ENCODE results near the gene ALOX15.

Gene ALOX15

GRCh38 chr17:4636474-4637100 is 4.9 kb downstream of the ALOX15 start:
- Histone ChIP-seq H3K9me3 (ENCODE audit: control insufficient read depth, insufficient read depth, low read length) (no peaks in the 10 kb centered on the region), H3K36me3 (ENCODE audit: control insufficient read depth, low read length) (no peaks in the 10 kb centered on the region), H3K9me2 (replicated peaks; ENCODE audit: control insufficient read depth, low read length) (no peaks in the 10 kb centered on the region), H3K79me2 (ENCODE audit: control insufficient read depth, low read length) (no peaks in the 10 kb centered on the region), H3K4me2 (ENCODE audit: low read length) (peak overlapping the region; percentile 94), H3K27me3 (ENCODE audit: control insufficient read depth, low read length) (peaks cover 19% of the 10 kb centered on the region), H3K4me3 (ENCODE audit: low read length) (peak overlapping the region; percentile 74), H4K20me1 (ENCODE audit: control insufficient read depth, insufficient read depth, low read depth, low read length) (no peaks in the 10 kb centered on the region), H3F3A (ENCODE audit: control insufficient read depth, insufficient read depth) (peaks cover 8% of the 10 kb centered on the region), H3K4me1 (ENCODE audit: control insufficient read depth, low read length) (peaks cover 62% of the 10 kb centered on the region), H3K27ac (ENCODE audit: low read depth, low read length) (peak overlapping the region; percentile 85)
- no peak for TF ChIP-seq CTCF (IDR thresholded peaks at IDR 0.05; ENCODE audit: low read depth, low read length, poor library complexity, severe bottlenecking)
- TF ChIP-seq EZH2phosphoT487 (IDR thresholded peaks at IDR 0.05; ENCODE audit: borderline replicate concordance, low read length) = no peak

- H4K20me1 ChIP-seq (ENCODE audit: control insufficient read depth, insufficient read depth, low read depth, low read length) = no peaks in the 10 kb centered on the region
- no peak for TF ChIP-seq EZH2phosphoT487 (IDR thresholded peaks at IDR 0.05; ENCODE audit: borderline replicate concordance, low read length)
- no peak for TF ChIP-seq CTCF (IDR thresholded peaks at IDR 0.05; ENCODE audit: low read depth, low read length, poor library complexity, severe bottlenecking)
- H3K36me3 ChIP-seq (ENCODE audit: control insufficient read depth, low read length) = no peaks in the 10 kb centered on the region
- no peaks in the 10 kb centered on the region for H3K9me2 ChIP-seq (replicated peaks; ENCODE audit: control insufficient read depth, low read length)
- H3K79me2 ChIP-seq (ENCODE audit: control insufficient read depth, low read length) = no peaks in the 10 kb centered on the region
- peak overlapping the region; percentile 74 for H3K4me3 ChIP-seq (ENCODE audit: low read length)
- peak overlapping the region; percentile 85 for H3K27ac ChIP-seq (ENCODE audit: low read depth, low read length)
- peaks cover 69% of the 10 kb centered on the region for H3K4me1 ChIP-seq (ENCODE audit: control insufficient read depth, low read length)
- no peaks in the 10 kb centered on the region for H3K9me3 ChIP-seq (ENCODE audit: control insufficient read depth, insufficient read depth, low read length)
- peaks cover 8% of the 10 kb centered on the region for H3F3A ChIP-seq (ENCODE audit: control insufficient read depth, insufficient read depth)
- peak overlapping the region; percentile 94 for H3K4me2 ChIP-seq (ENCODE audit: low read length)
- H3K27me3 ChIP-seq (ENCODE audit: control insufficient read depth, low read length) = peaks cover 13% of the 10 kb centered on the region
Observed at GRCh38 chr17:4635823-4636375, 5.6 kb downstream of the ALOX15 start.

- TF ChIP-seq CTCF (IDR thresholded peaks at IDR 0.05; ENCODE audit: low read depth, low read length, poor library complexity, severe bottlenecking) (no peak), EZH2phosphoT487 (IDR thresholded peaks at IDR 0.05; ENCODE audit: borderline replicate concordance, low read length) (no peak)
- Histone ChIP-seq H3K4me3 (ENCODE audit: low read length) (peak overlapping the region; percentile 74), H3K79me2 (ENCODE audit: control insufficient read depth, low read length) (no peaks in the 10 kb centered on the region), H3F3A (ENCODE audit: control insufficient read depth, insufficient read depth) (peaks cover 8% of the 10 kb centered on the region), H4K20me1 (ENCODE audit: control insufficient read depth, insufficient read depth, low read depth, low read length) (no peaks in the 10 kb centered on the region), H3K4me2 (ENCODE audit: low read length) (peak overlapping the region; percentile 94), H3K27me3 (ENCODE audit: control insufficient read depth, low read length) (peaks cover 10% of the 10 kb centered on the region), H3K36me3 (ENCODE audit: control insufficient read depth, low read length) (no peaks in the 10 kb centered on the region), H3K9me2 (replicated peaks; ENCODE audit: control insufficient read depth, low read length) (no peaks in the 10 kb centered on the region), H3K9me3 (ENCODE audit: control insufficient read depth, insufficient read depth, low read length) (no peaks in the 10 kb centered on the region), H3K27ac (ENCODE audit: low read depth, low read length) (peak overlapping the region; percentile 85), H3K4me1 (ENCODE audit: control insufficient read depth, low read length) (peaks cover 70% of the 10 kb centered on the region)
Observed at GRCh38 chr17:4634976-4635375, 6.5 kb downstream of the ALOX15 start.
